ENCODE data around the gene COL6A1. TPM values are rescaled to one million over a fixed set of nuclear protein-coding genes. Genes with fewer than 3 reads are reported as not detected.
A peak's percentile ranks its signal among the peaks of the same experiment; 100 is the strongest.

COL6A1 gene
- 243 and 283 TPM in 2 replicates for total RNA-seq (2014; rRNA removed; shearing (Covaris generic))

GRCh38 chr21:45981151-45982091 lies at the start of gene COL6A1:
COL6A1 (plus strand) TSS chr21:45981770; CDS start chr21:45981851, 81 bp downstream.
- Histone ChIP-seq H3K36me3 (replicated peaks; ENCODE audit: control insufficient read depth, insufficient read depth, low read length) (peaks cover 5% of the 10 kb centered on the region; the same call in 1 of the 2 replicates), H3K27me3 (ENCODE audit: control insufficient read depth, insufficient read depth, low read length) (peaks cover 12% of the 10 kb centered on the region), H3K4me3 (ENCODE audit: insufficient read depth, low read depth, low read length) (peak within 1 kb of the TSS; percentile 75)
- DNase-seq = peak; percentile 98

- Histone ChIP-seq H3K36me3 (replicated peaks; ENCODE audit: control insufficient read depth, insufficient read depth, low read length) (no peaks in the 10 kb centered on the region), H3K4me3 (ENCODE audit: insufficient read depth, low read depth, low read length) (no peak overlapping the region), H3K27me3 (ENCODE audit: control insufficient read depth, insufficient read depth, low read length) (no peaks in the 10 kb centered on the region)
- DNase-seq = no peak
Measured at GRCh38 chr21:45932922-45933502, 48.6 kb upstream of the COL6A1 start.

GRCh38 chr21:45934085-45934484 lies 47.5 kb upstream of the COL6A1 start:
- no peaks in the 10 kb centered on the region for H3K36me3 ChIP-seq (replicated peaks; ENCODE audit: control insufficient read depth, insufficient read depth, low read length)
- H3K4me3 ChIP-seq (ENCODE audit: insufficient read depth, low read depth, low read length) = no peak overlapping the region
- no peaks in the 10 kb centered on the region for H3K27me3 ChIP-seq (ENCODE audit: control insufficient read depth, insufficient read depth, low read length)
- peak; percentile 46 for DNase-seq

GRCh38 chr21:45934554-45934953 lies 47.0 kb upstream of the COL6A1 start:
- Histone ChIP-seq H3K27me3 (ENCODE audit: control insufficient read depth, insufficient read depth, low read length) (no peaks in the 10 kb centered on the region), H3K36me3 (replicated peaks; ENCODE audit: control insufficient read depth, insufficient read depth, low read length) (no peaks in the 10 kb centered on the region), H3K4me3 (ENCODE audit: insufficient read depth, low read depth, low read length) (no peak overlapping the region)
- DNase-seq = peak; percentile 59

GRCh38 chr21:45935628-45936027 lies 45.9 kb upstream of the COL6A1 start:
- Histone ChIP-seq H3K4me3 (ENCODE audit: insufficient read depth, low read depth, low read length) (no peak overlapping the region), H3K36me3 (replicated peaks; ENCODE audit: control insufficient read depth, insufficient read depth, low read length) (no peaks in the 10 kb centered on the region), H3K27me3 (ENCODE audit: control insufficient read depth, insufficient read depth, low read length) (no peaks in the 10 kb centered on the region)
- peak; percentile 19 for DNase-seq

- peak; percentile 55 for DNase-seq
- H3K4me3 ChIP-seq (ENCODE audit: insufficient read depth, low read depth, low read length) = no peak overlapping the region
Measured at GRCh38 chr21:45937721-45938452, 43.7 kb upstream of the COL6A1 start.

GRCh38 chr21:45938453-45938755 lies 43.2 kb upstream of the COL6A1 start:
- Histone ChIP-seq H3K27me3 (ENCODE audit: control insufficient read depth, insufficient read depth, low read length) (no peaks in the 10 kb centered on the region), H3K36me3 (replicated peaks; ENCODE audit: control insufficient read depth, insufficient read depth, low read length) (no peaks in the 10 kb centered on the region), H3K4me3 (ENCODE audit: insufficient read depth, low read depth, low read length) (no peak overlapping the region)
- DNase-seq = peak; percentile 64

More at GRCh38 chr21:45937721-45938452, 43.7 kb upstream of the COL6A1 start:
- H3K27me3 ChIP-seq (ENCODE audit: control insufficient read depth, insufficient read depth, low read length) = no peaks in the 10 kb centered on the region
- no peaks in the 10 kb centered on the region for H3K36me3 ChIP-seq (replicated peaks; ENCODE audit: control insufficient read depth, insufficient read depth, low read length)

GRCh38 chr21:45938811-45939520 lies 42.6 kb upstream of the COL6A1 start:
- Histone ChIP-seq H3K4me3 (ENCODE audit: insufficient read depth, low read depth, low read length) (no peak overlapping the region), H3K27me3 (ENCODE audit: control insufficient read depth, insufficient read depth, low read length) (no peaks in the 10 kb centered on the region), H3K36me3 (replicated peaks; ENCODE audit: control insufficient read depth, insufficient read depth, low read length) (no peaks in the 10 kb centered on the region)
- DNase-seq = peak; percentile 40

GRCh38 chr21:45939521-45940045 lies 42.0 kb upstream of the COL6A1 start:
- Histone ChIP-seq H3K36me3 (replicated peaks; ENCODE audit: control insufficient read depth, insufficient read depth, low read length) (no peaks in the 10 kb centered on the region), H3K4me3 (ENCODE audit: insufficient read depth, low read depth, low read length) (no peak overlapping the region), H3K27me3 (ENCODE audit: control insufficient read depth, insufficient read depth, low read length) (no peaks in the 10 kb centered on the region)
- peak; percentile 70 for DNase-seq

- DNase-seq = peak; percentile 50
- no peaks in the 10 kb centered on the region for H3K36me3 ChIP-seq (replicated peaks; ENCODE audit: control insufficient read depth, insufficient read depth, low read length)
- no peak overlapping the region for H3K4me3 ChIP-seq (ENCODE audit: insufficient read depth, low read depth, low read length)
- no peaks in the 10 kb centered on the region for H3K27me3 ChIP-seq (ENCODE audit: control insufficient read depth, insufficient read depth, low read length)
Measured at GRCh38 chr21:45940091-45940490, 41.5 kb upstream of the COL6A1 start.

GRCh38 chr21:45940621-45941337 lies 40.8 kb upstream of the COL6A1 start:
- no peaks in the 10 kb centered on the region for H3K36me3 ChIP-seq (replicated peaks; ENCODE audit: control insufficient read depth, insufficient read depth, low read length)
- H3K4me3 ChIP-seq (ENCODE audit: insufficient read depth, low read depth, low read length) = no peak overlapping the region
- H3K27me3 ChIP-seq (ENCODE audit: control insufficient read depth, insufficient read depth, low read length) = no peaks in the 10 kb centered on the region
- DNase-seq = peak; percentile 56

- H3K36me3 ChIP-seq (replicated peaks; ENCODE audit: control insufficient read depth, insufficient read depth, low read length) = no peaks in the 10 kb centered on the region
Measured at GRCh38 chr21:45941338-45941710, 40.2 kb upstream of the COL6A1 start.

GRCh38 chr21:45941717-45942546 lies 39.6 kb upstream of the COL6A1 start:
- Histone ChIP-seq H3K27me3 (ENCODE audit: control insufficient read depth, insufficient read depth, low read length) (no peaks in the 10 kb centered on the region), H3K36me3 (replicated peaks; ENCODE audit: control insufficient read depth, insufficient read depth, low read length) (no peaks in the 10 kb centered on the region), H3K4me3 (ENCODE audit: insufficient read depth, low read depth, low read length) (no peak overlapping the region)
- DNase-seq = peak; percentile 46

More at GRCh38 chr21:45941338-45941710, 40.2 kb upstream of the COL6A1 start:
- Histone ChIP-seq H3K27me3 (ENCODE audit: control insufficient read depth, insufficient read depth, low read length) (no peaks in the 10 kb centered on the region), H3K4me3 (ENCODE audit: insufficient read depth, low read depth, low read length) (no peak overlapping the region)
- peak; percentile 57 for DNase-seq

Measured in H7 (cell line).